Mesangial cell (primary cell): ENCODE results near the gene DUSP7. TPM values are rescaled to one million over a fixed set of nuclear protein-coding genes. Genes with fewer than 3 reads are reported as not detected.

Experiments
- total RNA-seq: library from RNA; depleted of rRNA; stranded (reverse); fragments of >200 nt; gene quantifications from 2 replicates; pipeline ENCODE4 v1.2.3, GENCODE V29; 2015

The DUSP7 gene
- total RNA-seq: 25.4 and 32.1 TPM in 2 replicates

GRCh38 chr3:52056521-52056967 is at the start of gene DUSP7:
DUSP7 (minus strand) TSS chr3:52056571; CDS start chr3:52056366, 205 bp downstream.

Other genes starting within 250 kb of the DUSP7 start
- not detected in 2 replicates for gene IQCF2, start 195.0 kb downstream of the DUSP7 start, total RNA-seq
- gene IQCF5, start 181.0 kb downstream of the DUSP7 start, total RNA-seq: not detected in 2 replicates
- not detected in 2 replicates for gene IQCF1, start 153.2 kb downstream of the DUSP7 start, total RNA-seq
- gene RRP9, start 114.7 kb downstream of the DUSP7 start, total RNA-seq: 19.0 and 38.0 TPM in 2 replicates
- gene PARP3, start 114.2 kb downstream of the DUSP7 start, total RNA-seq: 10.8 and 19.9 TPM in 2 replicates
- 0.25 and 0.49 TPM in 2 replicates for gene GPR62, start 101.2 kb downstream of the DUSP7 start, total RNA-seq
- 68.7 and 81.2 TPM in 2 replicates for gene PCBP4, start 89.1 kb downstream of the DUSP7 start, total RNA-seq
- 26.1 and 81.4 TPM in 2 replicates for gene ABHD14B, start 82.5 kb downstream of the DUSP7 start, total RNA-seq
- gene ABHD14A, start 81.5 kb downstream of the DUSP7 start, total RNA-seq: 24.8 and 44.9 TPM in 2 replicates
- 50.8 and 54.1 TPM in 2 replicates for gene ACY1, start 73.0 kb downstream of the DUSP7 start, total RNA-seq
- gene RPL29, start 60.7 kb downstream of the DUSP7 start, total RNA-seq: 1,554 and 1,953 TPM in 2 replicates
- 3.9 and 34.7 TPM in 2 replicates for gene POC1A, start 97.9 kb upstream of the DUSP7 start, total RNA-seq
- gene ALAS1, start 141.6 kb upstream of the DUSP7 start, total RNA-seq: 48.4 and 49.0 TPM in 2 replicates
- gene TLR9, start 169.1 kb upstream of the DUSP7 start, total RNA-seq: not detected in 2 replicates
- gene TWF2, start 182.6 kb upstream of the DUSP7 start, total RNA-seq: 141 and 180 TPM in 2 replicates
- 9.5 and 19.3 TPM in 2 replicates for gene PPM1M, start 189.2 kb upstream of the DUSP7 start, total RNA-seq
- gene WDR82, start 222.1 kb upstream of the DUSP7 start, total RNA-seq: 44.3 and 47.2 TPM in 2 replicates
- 10.6 and 14.8 TPM in 2 replicates for gene GLYCTK, start 231.3 kb upstream of the DUSP7 start, total RNA-seq